Stimulated activated CD8-positive, alpha-beta memory T cell treated with anti-CD3 and anti-CD28 coated beads, Interleukin-15, amount 100 ng/mL, for 1 hour (primary cell): Measurements from ENCODE around the gene PBX3.

Experiments
- DNase-seq: peaks from one replicate; pipeline ENCODE4 v3.0.0-alpha.2; 2020; ENCODE audit warnings: low read depth

Gene PBX3

DNA sequence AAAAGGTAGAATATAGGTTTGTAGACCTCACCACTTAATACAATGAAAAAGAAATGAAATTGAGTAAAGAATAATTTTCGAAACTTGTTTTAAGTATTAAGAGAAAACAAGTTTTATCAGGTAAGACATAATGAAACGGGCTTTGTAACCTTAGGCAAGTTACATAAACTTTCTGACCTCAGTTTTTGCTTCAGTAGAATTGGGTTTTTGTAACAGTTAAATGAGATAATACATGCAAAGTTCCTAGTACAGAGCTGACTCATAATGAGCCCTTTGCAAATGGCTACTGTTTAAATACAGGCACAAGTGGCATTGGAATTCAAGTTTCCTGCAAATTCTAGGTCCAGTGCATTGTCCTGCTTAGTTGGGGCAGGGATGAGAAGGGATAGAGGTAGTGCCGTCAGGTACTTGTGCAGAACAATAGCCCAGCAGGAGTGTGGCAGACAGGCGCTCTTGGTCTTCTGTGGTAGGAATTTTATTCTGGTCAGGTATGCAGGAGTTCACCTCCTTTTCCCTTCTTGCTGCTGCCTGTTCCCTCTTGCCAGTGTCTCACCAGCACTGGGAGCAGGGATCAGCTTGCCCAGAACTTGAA lies 203.8 kb downstream of the PBX3 start:
- DNase-seq: no peak

GRCh38 chr9:125953314-125954019 lies 206.3 kb downstream of the PBX3 start:
- DNase-seq: no peak

GRCh38 chr9:125956102-125956501 lies 208.9 kb downstream of the PBX3 start:
- DNase-seq: no peak

GRCh38 chr9:125959315-125959714 lies 212.1 kb downstream of the PBX3 start:
- DNase-seq: no peak

DNA sequence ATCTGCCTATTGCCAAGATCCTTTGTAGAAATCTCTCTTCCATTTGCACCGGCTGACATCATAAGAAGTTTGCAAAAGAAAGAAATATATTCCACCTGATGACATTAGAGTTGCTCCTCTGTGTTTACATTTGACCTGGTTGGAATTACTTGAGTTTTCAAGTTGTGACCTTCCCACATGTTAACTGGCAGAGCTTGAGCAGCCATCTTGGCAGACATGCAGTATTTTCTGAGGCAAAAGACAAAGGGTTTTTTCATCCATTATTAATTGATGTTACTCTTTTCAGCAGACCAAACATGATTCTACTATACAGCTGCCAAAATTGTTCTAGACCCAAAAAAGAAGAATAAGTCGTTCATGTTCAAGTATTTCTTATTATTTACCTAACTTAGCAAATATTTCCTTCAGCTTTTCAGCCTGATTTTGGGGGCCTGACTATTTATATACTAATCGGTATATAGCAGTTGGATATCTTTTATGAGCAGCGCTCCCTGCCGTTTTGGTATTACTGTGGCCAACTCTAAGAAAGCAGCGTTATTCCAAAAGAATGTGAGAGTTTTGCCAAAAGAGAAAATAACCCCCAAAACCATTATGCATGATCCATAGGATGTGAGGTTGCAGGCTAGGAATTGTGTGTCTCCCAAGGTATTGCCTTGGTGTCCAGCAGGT lies 212.9 kb downstream of the PBX3 start:
- no peak for DNase-seq

DNA sequence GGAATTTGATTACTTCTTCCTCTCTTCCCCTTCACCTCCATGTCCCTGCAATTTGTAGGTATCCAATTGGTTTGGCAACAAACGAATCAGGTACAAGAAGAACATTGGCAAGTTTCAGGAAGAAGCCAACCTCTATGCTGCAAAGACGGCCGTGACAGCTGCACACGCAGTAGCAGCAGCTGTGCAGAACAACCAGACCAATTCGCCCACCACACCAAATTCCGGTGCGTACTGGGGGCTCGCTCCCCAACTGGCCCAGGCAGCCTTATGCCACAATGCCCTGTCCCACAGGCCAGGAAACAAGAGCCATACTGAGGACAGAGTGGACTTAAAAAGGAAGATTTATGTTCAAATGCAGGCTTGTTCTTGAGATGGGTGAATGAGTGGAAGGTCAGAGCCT lies 213.5 kb downstream of the PBX3 start:
- DNase-seq: no peak

- no peak for DNase-seq
These were observed 213.9 kb downstream of the PBX3 start for GRCh38 chr9:125961072-125961471.

DNA sequence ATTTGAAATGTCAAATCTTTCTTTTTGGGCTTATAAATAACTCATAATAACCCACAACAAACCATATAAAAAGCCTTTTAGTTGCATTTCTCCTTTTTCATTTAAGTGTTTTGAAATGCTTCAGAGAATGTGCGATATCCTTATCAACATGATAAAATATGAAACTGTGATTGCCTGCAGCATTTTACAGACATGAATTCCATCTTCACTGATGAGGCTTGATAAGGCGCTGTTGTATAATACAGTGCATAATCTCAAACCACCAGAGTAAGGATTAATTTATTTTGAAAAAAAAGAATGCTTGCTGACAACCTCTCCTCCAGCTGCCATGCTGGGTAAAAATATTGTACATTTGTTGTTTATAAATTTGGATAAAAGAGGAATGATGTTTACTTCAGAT lies 216.8 kb downstream of the PBX3 start:
- DNase-seq: no peak

- DNase-seq: no peak
These were observed 217.6 kb downstream of the PBX3 start for GRCh38 chr9:125964702-125965225.

- no peak for DNase-seq
These were observed 218.3 kb downstream of the PBX3 start for GRCh38 chr9:125965477-125965876.

DNA sequence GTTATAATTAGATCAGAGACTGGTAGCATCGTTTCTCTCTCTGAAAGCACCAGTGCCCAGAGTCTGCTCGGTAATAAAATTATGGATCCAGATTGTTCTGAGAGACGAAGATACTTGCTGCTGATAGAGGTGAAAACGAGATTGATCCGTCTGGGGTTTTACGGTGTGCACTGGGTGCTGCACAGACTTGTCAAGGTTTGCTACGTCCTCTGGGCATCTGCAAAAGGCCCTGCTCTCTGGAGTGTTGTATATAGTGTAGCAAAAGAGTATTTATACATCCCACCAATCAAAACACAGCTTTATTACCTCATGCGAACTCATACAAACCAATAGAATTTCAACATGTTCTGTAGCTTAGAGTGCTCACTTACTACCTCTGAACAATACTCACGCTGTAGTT lies 219.3 kb downstream of the PBX3 start:
- no peak for DNase-seq

DNA sequence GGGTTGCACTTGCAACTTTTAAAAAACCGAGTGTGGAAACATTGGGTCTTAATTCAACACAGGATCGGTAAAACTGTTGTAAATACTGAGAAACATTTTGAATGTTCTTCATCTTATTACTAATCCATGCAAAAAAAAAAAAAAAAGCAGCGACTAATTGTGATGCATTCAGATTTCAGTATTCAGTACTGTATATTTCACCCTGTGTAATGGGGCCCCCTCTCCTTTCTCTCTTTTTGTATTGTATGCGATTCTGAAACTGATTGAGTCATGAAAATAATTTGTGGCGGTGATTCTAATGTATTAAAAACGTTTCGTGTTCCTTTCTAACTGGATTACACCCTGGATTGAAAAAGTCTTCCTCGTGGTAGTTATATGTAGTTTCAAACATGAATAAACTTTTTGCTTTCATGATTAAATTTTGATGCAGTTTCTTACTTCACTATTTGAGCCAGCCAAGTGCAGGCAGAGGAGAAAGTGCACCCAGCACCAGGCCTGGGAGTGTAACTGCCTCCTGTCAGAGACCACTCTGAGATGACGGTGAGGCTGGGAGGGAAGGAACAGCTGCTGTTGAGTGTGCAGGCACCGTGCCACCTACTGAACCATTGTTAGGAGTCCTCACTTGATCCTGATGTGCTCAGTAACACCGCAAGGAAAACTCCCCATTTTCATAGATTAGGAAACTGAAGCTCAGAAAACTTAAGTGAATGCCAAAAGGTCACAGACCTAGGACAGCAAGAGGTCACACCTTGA lies 220.0 kb downstream of the PBX3 start:
- no peak for DNase-seq

- DNase-seq: no peak
These were observed 221.7 kb downstream of the PBX3 start for GRCh38 chr9:125968714-125969374.

DNA sequence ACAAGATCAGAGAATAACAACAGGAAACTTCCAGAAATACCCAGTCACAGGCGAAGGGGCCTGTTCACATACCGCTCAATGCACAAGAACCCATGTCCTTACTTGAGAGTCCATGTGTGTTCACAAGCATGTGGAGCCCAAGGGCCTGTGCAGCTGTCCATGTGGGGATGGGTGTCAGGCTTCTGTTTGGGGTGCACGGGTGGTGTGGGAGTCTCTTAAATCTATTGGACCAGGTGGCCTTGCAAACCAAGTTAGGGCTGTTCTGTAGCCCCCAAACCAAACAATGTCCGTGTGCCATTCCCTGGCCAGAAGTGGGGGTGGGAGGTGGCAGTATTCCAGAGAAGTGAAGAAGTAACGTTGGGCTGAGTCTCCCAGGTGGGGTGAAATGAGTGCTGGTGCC lies 222.3 kb downstream of the PBX3 start:
- DNase-seq: no peak

DNA sequence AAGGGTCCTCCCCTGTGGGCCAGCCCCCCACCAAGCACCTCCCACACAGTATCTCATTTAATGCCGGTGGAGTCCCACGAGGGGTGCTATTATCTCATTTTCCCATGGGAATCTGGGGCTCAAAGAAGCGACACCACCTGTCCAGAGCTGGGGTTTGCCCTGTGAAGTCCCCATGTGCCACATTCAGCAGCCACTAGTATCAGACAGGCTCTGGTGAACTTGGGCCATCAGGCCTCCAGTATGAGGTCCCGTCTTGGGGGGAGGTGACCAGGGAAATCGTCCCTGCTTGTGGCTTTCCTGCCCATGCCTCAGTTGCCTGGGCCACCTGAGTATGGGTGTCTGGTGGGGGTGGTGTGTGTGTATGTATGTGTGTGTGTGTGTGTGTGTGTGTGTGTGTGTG lies 222.7 kb downstream of the PBX3 start:
- DNase-seq: no peak

DNA sequence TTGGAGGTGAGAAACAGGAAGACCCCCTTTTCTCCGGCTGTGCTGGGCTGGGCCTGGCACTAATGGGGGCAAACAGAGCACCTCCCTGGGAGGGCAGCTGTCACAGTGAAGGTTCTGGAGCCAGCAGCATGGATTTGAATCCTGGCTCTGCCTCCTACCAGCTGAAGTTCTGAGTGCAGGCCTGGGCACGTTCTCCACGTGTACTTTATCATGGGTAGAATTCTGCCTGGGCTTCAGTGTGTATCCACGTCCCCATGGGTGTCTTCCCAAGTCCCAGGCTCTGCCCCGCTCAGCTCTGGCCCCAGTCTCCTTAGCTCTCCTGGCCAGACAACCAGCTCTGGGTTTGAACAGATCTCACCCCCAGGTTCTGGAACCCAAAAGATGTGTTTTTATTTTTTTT lies 223.2 kb downstream of the PBX3 start:
- no peak for DNase-seq

DNA sequence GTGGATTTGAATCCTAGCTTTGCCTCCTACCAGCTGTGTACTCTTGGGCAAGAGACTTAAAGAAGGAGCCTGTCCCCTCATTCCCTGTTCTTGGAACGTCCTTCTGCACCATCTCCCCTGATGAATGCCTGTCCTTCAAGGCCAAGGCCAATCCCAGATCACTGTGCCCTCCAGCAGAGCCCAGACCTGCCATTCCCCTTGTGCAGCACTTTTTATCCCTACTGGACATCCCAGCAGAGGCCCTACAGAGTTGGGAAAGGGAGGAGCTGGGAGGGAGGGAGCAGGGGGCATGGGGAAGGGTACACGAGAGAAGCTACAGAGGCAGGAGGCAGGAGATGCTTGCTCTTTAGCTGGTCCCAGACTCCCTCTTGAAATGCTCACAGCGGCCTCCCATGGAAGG lies 223.9 kb downstream of the PBX3 start:
- no peak for DNase-seq

DNA sequence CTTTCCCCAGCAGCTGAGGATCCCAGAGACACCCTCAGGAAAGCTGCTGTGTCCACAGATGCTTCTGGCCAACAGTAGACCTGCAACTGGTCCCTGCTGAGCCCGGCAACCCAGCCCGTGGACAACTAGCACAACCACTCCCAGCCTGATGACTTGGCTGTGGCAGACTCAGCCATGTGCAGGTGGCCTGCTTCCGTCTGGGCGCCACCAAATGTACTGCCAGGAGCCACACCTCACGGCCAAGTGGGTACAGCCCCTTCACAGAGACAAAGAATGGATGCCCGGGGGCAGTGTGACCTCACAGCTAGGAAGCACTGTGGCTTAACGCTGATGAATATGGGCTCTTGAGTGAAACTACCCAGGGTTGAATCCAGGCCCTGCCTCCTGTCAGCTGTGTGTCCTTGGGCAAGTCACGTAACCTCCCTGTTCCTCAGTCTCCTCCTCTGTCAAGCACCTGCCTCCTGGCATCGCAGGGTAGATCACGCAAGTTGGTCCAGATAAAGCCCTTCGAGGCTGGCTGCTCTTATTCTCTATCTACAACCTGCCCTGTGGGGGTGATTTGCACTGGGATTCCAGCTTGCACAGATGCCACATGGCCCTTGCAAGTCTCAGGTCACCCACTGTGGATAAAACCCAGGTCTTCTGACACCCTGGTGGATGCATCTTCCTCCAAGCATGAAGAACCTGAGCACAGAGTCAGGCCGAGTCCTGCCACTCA lies 225.0 kb downstream of the PBX3 start:
- no peak for DNase-seq

GRCh38 chr9:125973547-125973946 lies 226.4 kb downstream of the PBX3 start:
- no peak for DNase-seq

- no peak for DNase-seq
These were observed 227.5 kb downstream of the PBX3 start for GRCh38 chr9:125974705-125975104.

GRCh38 chr9:125977223-125977622 lies 230.1 kb downstream of the PBX3 start:
- no peak for DNase-seq
